DMS114 treated with DMSO at 0.1 percent for 48 hours (cell line): ENCODE measurements around the gene KIR3DL2.
"Not testable (repeated sequence)": the region's sequence is repeated elsewhere in the genome, so short reads cannot be mapped to it uniquely, and the experiment has no call there.

Experiments
- DNase-seq: peaks from one replicate; lab custom pipeline; 2025; ENCODE audit not compliant: unreplicated experiment; lab: John Stamatoyannopoulos, UW

The KIR3DL2 gene

DNA sequence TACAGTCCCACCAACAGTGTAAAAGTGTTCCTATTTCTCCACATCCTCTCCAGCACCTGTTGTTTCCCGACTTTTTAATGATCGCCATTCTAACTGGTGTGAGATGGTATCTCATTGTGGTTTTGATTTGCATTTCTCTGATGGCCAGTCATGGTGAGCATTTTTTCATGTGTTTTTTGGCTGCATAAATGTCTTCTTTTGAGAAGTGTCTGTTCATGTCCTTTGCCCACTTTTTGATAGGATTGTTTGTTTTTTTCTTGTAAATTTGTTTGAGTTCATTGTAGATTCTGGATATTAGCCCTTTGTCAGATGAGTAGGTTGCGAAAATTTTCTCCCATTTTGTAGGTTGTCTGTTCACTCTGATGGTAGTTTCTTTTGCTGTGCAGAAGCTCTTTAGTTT is 13.2 kb downstream of the KIR3DL2 start:
- not testable (repeated sequence) for DNase-seq

DNA sequence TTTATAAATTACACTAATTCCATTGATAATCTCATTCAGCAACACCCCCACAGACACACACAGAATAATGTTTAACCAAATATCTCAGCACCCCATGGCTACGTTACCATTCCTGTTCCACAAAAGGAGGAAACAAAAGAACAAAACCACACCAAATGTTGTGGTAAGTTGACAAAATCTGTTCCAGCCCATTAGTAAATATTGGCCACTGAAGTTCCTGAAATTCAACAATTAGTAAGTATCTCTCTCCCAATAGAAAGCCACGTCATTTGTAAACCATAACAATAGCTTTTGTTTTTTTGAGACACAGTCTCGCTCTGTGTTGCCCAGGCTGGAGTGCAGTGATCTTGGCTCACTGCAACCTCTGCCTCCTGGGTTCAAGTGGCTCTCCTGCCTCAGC is 21.5 kb downstream of the KIR3DL2 start:
- no peak for DNase-seq

DNA sequence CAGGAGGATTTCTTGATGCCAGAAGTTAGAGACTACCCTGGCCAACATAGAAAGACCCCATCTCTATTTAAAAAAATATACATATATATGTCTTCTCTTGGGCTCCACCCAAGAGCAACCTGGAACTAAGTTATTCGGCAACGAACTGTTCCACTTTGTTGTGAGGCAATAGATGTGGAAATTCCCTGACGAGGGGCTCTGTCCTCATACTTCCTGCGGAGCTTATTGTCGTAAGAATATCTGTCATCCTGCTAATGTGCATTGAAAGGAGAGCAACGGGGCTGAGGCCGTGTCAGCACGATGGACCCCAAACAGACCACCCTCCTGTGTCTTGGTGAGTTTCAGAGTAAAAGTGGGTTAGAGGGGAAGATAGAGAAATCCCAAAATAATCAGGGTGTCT is 23.7 kb downstream of the KIR3DL2 start, which contains the start of gene FCAR:
Gene FCAR (plus strand): TSS at position 246 of the 400 bp plus-strand sequence. CDS start 55 bp downstream, at position 301.
- DNase-seq = no peak

DNA sequence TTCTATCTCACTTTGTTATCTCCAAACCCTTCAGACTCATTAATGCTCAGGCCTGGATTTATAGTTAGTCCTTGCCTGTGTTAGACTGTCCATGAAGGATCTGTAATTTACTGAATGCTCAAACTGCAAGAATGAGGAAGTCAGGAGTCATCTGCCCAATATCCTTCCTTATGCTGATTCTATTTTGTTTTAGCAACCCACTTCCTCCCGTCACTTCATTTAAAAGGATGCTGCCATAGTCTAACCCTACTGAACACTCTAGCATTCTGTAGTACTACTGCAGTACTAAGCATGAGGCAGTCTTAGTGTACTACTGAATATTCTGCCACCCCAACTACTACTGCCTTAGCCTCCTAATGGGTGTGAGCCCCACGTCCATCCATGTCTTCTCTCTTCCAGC is 25.3 kb downstream of the KIR3DL2 start:
- DNase-seq = no peak

DNA sequence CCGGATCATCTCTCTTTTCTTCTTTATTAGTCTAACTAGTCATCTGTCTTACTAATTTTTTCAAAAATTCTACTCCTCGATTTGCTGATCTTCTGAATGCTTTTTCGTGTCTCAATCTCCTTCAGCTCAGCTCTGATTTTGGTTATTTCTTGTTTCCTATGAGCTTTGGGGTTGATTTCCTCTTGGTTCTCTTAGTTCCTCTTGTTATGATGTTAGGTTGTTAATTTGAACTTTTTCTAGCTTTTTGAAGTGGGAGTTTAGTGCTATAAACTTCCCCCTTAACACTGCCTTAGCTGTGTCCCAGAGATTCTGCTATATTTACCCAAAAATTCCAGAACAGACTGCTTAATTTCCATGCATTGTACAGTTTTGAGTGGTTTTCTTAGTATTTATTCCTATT is 27.2 kb downstream of the KIR3DL2 start:
- DNase-seq = no peak

DNA sequence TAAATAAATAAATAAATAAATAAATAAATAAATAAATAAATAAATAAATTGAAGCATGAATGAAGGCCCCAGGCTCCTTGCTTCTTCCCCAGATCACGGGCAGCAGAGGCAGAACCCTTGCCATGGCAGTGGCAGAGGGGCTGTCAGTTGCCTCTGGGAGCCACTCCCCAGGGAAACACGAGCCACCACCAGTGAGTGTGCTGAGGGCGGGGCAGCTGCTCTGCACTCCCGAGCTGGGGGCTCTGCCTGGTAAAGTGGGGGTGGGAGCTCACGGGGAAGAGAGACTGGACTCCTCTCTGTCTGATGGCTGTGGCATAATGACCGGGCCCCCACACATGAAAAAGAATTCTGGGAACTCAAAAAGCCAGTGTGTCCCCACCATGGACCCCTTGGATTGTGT is 31.6 kb downstream of the KIR3DL2 start:
- no peak for DNase-seq

DNA sequence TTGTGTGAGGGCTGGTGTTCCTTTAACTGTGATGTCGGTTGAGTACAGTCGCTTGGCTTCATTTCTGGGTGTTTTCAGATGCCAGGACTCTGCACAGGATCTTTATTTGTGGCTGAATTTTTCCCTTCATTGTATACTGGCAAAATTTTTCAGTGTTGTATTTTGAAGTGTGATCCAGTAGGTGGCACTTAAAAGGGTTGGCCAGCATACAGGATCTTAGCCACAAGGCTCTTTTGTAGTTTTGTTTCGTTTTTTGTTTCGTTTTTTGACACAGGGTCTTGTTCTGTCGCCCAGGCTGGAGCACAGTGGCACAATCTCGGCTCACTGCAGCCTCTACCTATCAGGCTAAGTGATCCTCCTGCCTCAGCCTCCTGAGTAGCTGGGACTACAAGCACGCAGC is 32.5 kb downstream of the KIR3DL2 start:
- peak; percentile 17 for DNase-seq

DNA sequence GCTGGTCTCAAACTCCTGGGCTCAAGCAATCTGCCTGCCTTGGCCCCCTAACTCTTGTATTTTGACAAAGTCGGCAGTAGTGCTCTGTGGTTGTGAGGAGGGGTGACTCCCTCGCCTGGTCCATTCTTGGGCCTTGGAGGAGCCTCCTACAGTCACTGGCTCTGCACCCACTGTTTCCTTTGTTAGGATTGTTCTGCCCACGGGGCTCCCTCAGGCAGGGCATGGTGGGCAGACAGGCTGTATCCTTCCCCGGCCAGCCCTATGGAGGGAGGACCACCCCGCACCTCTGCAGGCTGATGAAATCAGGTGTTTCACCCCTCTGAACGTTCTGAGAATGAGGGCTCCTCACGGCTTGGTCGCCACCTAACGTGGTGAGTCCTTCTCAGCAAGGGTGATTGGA is 33.0 kb downstream of the KIR3DL2 start:
- no peak for DNase-seq

DNA sequence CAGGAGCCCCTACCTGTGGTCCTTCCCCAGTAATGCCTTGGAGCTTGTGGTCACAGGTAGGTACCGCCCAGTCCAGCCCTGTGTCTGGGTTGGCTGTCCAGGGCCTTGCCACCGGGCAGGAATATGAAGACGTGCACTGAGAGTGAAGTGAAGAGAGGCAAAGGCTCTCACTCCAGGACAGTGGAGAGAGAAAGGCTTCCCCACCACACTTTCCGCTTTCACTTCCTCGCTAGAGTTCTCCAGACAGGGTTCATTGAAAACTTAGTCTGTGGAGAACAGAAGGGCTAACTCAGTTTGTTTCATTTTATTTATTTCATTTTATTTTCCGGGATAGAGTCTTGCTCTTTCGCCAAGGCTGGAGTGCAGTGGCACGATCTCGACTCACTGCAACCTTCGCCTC is 38.0 kb downstream of the KIR3DL2 start:
- no peak for DNase-seq

DNA sequence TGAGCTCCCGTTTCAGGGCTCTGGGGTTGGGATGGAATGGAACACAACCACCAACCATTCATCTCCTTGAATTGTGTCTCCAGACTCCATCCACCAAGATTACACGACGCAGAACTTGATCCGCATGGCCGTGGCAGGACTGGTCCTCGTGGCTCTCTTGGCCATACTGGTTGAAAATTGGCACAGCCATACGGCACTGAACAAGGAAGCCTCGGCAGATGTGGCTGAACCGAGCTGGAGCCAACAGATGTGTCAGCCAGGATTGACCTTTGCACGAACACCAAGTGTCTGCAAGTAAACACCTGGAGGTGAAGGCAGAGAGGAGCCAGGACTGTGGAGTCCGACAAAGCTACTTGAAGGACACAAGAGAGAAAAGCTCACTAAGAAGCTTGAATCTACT is 39.3 kb downstream of the KIR3DL2 start:
- no peak for DNase-seq

DNA sequence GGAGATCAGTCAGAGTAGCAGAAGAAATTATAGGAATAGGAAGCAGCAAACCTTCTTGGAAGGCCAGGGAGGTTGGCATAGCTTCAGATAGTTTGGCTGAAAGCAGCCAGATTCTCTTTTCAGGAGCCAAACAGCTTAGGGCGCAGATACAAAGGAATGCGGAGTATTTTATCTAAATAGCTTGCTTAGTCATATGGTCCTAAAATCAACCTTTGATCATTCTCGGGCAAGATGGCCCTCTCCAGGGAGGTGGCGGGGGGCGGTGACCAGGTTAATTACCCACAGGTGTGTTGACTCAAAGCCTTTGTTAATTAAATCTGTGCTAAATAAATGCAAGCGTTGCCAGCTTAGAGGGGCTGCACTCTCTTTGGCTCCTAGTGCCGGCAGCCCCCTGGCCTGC is 43.2 kb downstream of the KIR3DL2 start:
- no peak for DNase-seq

DNA sequence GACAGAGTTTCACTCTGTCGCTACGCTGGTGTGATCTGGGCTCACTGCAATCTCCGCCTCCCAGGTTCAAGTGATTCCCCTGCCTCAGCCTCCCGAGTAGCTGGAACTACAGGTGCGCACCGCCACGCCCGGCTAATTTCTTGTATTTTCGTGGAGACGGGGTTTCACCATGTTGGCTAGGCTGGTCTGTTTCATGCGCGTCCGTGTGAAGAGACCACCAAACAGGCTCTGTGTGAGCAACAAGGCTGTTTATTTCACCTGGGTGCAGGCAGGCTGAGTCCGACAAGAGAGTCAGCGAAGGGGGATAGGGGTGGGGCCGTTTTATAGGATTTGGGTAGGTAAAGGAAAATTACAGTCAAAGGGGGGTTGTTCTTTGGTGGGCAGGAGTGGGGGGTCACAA is 43.9 kb downstream of the KIR3DL2 start:
- not testable (repeated sequence) for DNase-seq

DNA sequence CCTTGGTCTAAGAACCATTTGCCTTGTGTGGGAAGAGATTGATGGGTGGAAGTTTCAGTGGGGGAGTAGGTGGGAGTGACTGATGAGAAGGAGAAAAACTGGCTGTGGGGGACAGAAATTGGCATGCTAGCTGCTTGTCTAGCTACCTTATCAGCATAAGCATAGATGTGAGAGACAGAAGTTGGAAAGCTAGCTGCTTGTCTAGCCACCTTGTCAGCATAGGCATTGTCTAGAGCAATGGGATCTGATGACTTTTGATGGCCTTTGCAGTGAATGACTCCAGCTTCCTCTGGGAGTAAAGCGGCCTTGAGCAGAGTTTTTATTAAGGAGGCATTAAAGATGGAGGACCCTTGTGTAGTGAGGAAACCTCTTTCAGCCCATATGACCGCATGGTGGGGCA is 45.8 kb downstream of the KIR3DL2 start:
- no peak for DNase-seq

DNA sequence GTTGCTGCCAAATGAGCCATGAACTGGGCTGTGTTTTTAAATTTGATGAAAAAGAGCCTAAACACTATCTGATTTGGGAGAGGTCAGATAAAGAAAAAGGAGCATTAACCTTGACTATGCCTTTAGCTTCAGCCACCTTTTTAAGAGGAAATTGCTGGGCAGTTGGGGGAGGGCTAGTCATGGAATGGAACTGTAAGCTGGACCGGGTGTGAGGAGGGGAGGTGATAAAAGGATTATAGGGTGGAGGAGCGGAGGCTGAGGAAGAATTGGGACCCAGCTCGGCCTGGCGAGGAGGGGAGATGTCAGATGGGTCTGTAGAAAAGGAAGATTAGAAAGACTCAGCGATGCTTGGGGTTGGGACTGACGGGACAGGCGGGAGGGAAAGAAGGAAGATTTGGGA is 48.4 kb downstream of the KIR3DL2 start:
- not testable (repeated sequence) for DNase-seq

DNA sequence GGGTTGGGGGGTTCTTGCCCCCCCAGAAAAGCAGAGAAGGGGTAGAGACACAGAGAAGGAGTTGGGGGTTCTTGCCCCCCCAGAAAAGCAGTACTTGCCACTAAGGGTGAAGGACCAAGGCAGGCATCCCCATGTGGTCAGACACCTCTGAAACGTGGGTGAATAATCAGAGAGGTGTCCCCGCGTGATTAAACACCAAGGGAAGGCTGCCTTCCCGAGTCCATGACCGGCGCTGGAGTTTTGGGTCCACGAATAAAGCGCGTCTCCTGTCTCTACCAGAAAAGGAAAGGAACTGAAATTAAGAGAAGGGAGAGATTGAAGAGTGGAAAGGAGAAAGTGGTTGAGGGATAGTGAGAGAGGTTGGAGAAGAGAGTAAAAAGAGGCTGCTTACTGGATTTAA is 49.4 kb downstream of the KIR3DL2 start:
- not testable (repeated sequence) for DNase-seq

DNA sequence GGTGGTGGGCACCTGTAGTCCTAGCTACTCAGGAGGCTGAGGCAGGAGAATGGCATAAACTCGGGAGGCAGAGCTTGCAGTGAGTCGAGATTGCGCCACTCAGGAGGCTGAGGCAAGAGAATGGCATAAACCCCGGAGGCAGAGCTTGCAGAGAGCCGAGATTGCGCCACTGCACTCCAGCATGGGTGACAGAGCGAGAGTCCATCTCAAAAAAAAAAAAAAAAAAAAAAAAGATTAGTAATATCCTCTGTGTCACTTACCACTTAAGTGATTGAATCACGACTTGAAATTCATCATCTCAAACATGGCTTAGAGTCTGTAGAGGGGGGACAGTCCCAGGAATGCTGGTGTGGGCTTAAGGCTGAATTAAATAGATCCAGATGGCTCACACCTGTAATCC is 50.9 kb downstream of the KIR3DL2 start:
- not testable (repeated sequence) for DNase-seq

DNA sequence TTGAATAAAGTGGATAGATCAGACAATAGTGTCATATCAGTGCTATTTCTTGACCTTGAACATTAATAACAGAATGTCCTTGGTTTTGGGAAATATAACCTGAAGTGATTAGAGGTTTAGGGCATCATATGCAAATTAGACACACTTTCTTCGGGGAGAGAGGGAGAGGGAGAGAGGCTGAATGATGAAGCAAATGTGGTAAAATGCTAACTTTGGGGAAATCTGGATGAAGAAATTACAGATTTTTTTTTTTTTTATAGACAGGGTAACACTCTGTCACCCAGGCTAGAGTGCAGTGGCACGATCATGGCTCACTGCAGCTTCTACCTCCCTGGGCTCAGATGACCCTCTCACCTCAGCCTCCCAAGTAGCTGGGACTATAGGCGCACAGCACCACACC is 51.8 kb downstream of the KIR3DL2 start:
- no peak for DNase-seq

DNA sequence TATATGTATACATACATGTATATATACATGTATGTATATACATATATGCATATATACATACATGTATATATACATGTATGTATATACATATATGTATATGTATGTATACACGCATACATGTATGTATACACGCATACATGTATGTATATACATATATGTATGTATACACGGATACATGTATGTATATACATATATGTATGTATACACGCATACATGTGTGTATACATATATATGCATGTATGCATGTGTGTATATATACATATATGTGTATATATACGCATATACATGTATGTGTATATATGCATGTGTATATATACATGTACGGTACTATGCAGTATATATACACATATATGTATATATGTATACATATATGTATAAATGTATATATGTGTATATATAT is 53.1 kb downstream of the KIR3DL2 start:
- no peak for DNase-seq

DNA sequence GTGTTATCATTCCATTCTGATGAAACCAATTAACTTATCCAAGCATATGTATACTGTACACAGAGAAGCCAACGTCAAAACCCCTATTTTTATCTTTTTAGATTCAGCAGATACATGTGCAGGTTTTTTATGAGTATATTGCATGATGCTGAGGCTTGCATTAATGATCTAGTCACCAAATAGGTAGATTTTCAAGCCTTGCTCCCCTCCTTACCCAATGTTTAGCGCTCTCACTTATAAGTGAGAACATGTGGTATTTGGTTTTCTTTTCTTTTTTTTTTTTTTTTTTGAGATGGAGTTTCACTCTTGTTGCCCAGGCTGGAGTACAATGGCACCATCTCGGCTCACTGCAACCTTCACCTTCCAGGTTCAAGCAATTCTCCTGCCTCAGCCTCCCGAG is 54.0 kb downstream of the KIR3DL2 start:
- DNase-seq = not testable (repeated sequence)

DNA sequence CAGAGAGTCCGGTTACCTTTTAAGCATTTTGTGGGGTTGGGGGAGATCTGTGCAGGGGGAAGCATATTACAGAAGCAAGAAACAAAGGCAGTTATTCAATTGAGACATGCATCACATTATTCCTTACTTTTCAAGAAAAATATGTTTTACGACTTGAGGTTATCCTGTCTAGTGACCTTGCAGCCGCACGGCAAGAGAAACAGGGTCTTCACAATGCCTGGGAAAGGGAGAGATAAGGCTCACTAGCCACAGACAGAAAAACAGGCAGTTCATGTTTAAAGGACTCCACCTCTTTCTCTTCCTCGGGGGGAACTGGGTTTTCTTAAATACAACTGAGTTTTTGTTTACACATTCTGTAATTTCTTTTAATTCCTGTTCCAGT is 55.2 kb downstream of the KIR3DL2 start:
- DNase-seq = no peak

DNA sequence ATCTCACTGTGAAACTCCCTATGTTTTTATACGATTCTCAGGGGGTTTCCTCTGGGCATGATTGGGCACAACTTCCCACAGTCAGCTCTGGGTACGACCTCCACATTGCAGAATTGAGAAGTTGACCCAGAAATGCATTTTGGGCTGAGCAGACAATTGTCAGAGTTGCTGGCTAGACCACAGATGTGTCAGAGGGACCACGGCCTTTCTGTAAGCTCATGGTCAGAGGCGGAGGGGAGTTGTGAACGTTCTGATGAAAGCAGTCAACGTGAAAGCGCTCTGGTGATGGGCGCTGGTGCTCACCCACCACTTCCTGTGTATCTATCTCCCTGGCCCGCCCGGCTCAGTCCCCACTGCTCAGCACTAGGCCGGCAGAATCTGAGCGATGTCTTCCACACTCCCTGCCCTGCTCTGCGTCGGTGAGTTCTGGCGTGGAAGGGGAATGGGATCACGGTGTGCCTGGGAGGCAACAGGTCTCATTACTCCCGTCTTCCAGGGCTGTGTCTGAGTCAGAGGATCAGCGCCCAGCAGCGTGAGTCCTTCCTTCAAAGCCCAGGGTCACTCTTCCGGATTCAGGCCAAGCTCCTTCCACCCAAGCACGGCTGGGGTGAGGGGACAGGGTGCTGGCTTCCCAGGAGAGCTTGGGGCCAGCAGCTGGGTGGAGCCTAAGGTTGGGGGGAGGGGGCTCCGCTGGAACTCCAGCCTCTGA is 55.7 kb downstream of the KIR3DL2 start, which contains the start of gene NCR1:
Gene NCR1 (plus strand): TSS at position 346 of the 709 bp plus-strand sequence. CDS start 40 bp downstream, at position 386.
- no peak for DNase-seq

DNA sequence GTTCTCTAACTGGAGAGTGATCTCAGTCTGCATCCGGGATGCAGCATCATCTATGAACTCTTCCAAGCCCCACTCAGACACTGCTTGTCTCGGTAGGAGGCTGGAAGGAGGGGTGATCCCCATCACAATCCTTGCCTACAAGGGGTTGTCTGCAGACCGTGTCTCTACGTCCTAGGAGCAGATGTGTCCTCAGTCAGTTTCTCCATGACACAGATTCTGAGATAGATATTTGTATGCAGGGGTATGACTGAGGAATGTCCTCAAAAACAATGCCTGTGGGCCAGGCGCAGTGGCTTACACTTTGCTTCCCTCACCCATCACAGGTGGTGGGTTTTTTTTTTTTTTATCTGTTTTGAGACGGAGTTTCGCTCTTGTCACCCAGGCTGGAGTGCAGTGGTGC is 56.6 kb downstream of the KIR3DL2 start:
- DNase-seq = no peak

DNA sequence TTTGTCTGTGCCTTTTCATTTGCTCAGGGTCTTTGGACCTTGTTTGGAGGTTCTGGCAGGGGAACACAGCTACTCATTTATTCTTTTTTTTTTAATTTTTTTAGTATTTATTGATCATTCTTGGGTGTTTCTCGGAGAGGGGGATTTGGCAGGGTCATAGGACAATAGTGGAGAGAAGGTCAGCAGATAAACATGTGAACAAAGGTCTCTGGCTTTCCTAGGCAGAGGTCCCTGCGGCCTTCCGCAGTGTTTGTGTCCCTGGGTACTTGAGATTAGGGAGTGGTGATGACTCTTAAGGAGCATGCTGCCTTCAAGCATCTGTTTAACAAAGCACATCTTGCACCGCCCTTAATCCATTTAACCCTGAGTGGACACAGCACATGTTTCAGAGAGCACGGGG is 57.7 kb downstream of the KIR3DL2 start:
- not testable (repeated sequence) for DNase-seq
